ENCODE measurements around the gene HDAC4. TPM values are rescaled to one million over a fixed set of nuclear protein-coding genes. Genes with fewer than 3 reads are reported as not detected.

The HDAC4 gene
- total RNA-seq, 1 experiment from 2014 or later, result 61.5 TPM

DNA sequence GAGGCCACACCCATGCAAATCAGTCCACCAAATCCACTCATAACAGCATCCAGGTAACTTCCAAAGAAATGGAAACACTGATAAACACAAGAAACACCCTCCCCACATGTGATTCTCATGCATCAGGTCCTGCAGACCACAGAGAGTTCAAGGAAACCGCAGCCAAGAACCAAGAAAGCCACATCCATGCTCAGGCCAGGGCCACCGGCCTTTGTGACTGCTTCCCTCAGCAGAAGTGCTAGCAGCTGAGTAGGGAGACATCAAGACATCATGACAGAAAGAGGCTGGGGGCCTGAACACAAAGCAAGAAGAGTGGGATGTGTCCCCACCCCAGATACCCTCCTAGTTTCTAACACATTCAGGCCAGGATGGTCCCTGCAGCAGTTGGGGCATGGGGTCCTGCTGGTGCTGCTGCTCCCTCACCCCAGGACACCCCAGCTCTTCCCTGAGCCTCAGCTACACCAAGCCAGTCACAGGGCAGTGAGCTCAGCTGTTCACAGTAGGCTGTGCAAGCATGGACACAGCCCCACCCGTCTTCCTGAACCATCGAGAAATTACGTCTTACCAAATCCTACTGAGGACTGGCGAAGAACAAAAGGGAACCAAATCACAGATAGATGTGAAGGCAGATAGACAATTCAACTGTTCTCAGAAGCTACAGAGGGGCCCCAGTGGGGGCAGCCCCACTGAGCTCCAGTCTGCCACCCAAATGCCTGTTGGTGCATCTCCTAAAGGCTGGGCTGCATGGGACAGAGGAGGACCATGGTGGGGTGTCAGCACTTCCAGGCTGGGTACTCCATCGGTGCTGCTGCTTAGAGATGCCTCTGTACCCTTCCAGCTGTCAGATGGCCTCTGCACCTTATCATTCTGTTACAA, 60.9 kb downstream of the HDAC4 start:
- POLR2A ChIA-PET (ENCODE audit: unreplicated experiment), result interaction anchor here (0.6 kb wide), 1 partner anchor 60 kb away, joined by 4 read pairs; no protein-coding TSS in a partner anchor

DNA sequence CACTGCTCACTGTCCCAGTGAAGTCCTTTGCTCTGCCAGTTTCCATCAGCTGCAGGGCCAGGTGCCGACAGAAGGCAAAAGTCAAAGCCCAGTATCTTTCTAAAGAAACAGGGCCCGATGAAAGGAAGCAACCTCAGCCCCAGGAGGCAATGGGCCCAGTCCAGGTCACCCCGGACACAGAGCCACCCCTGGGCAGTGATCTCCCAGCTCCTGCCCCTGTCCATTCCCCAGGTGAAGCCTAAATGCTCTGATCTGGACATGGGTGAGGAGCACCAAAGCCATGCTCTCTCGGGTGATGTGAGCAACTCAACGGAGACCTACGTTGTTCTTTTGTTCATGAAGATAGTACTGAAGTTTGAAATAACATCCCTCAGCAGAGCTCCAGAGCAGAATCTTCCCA, 61.6 kb downstream of the HDAC4 start:
- Histone ChIP-seq H3K27ac (no peak overlapping the region), H2AFZ (no peak overlapping the region), H3F3A (ENCODE audit: insufficient read depth, low read depth) (no peaks in the 10 kb centered on the region), H4K20me1 (ENCODE audit: insufficient read depth) (no peaks in the 10 kb centered on the region; the same call in 1 of the 2 replicates), H3K9me2 (ENCODE audit: insufficient read depth) (no peaks in the 10 kb centered on the region), H3K27me3 (ENCODE audit: insufficient read depth, low read depth) (no peaks in the 10 kb centered on the region), H3K36me3 (ENCODE audit: low read depth) (no peaks in the 10 kb centered on the region), H3K4me3 (no peak overlapping the region), H3K4me2 (no peak overlapping the region), H3K4me1 (replicated peaks; ENCODE audit: insufficient read depth) (no peaks in the 10 kb centered on the region), H3K79me2 (ENCODE audit: low read depth) (0 out of 2 replicates have a peak, but pooled peaks cover 6% of the 10 kb centered on the region), H3K9me3 (ENCODE audit: insufficient read depth, low read depth) (no peaks in the 10 kb centered on the region)
- CTCF ChIA-PET, result no interaction called here
- POLR2A ChIA-PET (ENCODE audit: unreplicated experiment), result interaction anchor here (0.6 kb wide), 1 partner anchor 59 kb away, joined by 4 read pairs; no protein-coding TSS in a partner anchor
- TF ChIP-seq, protein P1, sequence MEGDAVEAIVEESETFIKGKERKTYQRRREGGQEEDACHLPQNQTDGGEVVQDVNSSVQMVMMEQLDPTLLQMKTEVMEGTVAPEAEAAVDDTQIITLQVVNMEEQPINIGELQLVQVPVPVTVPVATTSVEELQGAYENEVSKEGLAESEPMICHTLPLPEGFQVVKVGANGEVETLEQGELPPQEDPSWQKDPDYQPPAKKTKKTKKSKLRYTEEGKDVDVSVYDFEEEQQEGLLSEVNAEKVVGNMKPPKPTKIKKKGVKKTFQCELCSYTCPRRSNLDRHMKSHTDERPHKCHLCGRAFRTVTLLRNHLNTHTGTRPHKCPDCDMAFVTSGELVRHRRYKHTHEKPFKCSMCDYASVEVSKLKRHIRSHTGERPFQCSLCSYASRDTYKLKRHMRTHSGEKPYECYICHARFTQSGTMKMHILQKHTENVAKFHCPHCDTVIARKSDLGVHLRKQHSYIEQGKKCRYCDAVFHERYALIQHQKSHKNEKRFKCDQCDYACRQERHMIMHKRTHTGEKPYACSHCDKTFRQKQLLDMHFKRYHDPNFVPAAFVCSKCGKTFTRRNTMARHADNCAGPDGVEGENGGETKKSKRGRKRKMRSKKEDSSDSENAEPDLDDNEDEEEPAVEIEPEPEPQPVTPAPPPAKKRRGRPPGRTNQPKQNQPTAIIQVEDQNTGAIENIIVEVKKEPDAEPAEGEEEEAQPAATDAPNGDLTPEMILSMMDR (conservative IDR thresholded peaks at IDR 0.05), result no peak
- TF ChIP-seq EZH2 (IDR thresholded peaks at IDR 0.05; ENCODE audit: low read depth), result no peak
- no TSS peak for BruUV-seq (replicated peaks)
- no peak for DNase-seq
- intact Hi-C loops (cut with micrococcal nuclease; ENCODE audit: unreplicated experiment), result no loop called here

More for the DNA sequence above, 60.9 kb downstream of the HDAC4 start:
- no peaks in the 10 kb centered on the region for H3K36me3 ChIP-seq (ENCODE audit: low read depth)
- H2AFZ ChIP-seq, result no peak overlapping the region
- BruUV-seq (replicated peaks), result no TSS peak
- no peaks in the 10 kb centered on the region; the same call in 1 of the 2 replicates for H4K20me1 ChIP-seq (ENCODE audit: insufficient read depth)
- DNase-seq, result no peak
- no peaks in the 10 kb centered on the region for H3F3A ChIP-seq (ENCODE audit: insufficient read depth, low read depth)
- no peaks in the 10 kb centered on the region for H3K27me3 ChIP-seq (ENCODE audit: insufficient read depth, low read depth)
- no peak overlapping the region for H3K27ac ChIP-seq
- TF ChIP-seq, protein P1 (conservative IDR thresholded peaks at IDR 0.05), result no peak
- TF ChIP-seq EZH2 (IDR thresholded peaks at IDR 0.05; ENCODE audit: low read depth), result no peak
- intact Hi-C loops (cut with micrococcal nuclease; ENCODE audit: unreplicated experiment), result no loop called here
- no peaks in the 10 kb centered on the region for H3K9me3 ChIP-seq (ENCODE audit: insufficient read depth, low read depth)
- CTCF ChIA-PET, result no interaction called here
- 0 out of 2 replicates have a peak, but pooled peaks cover 6% of the 10 kb centered on the region for H3K79me2 ChIP-seq (ENCODE audit: low read depth)
- H3K4me1 ChIP-seq (replicated peaks; ENCODE audit: insufficient read depth), result no peaks in the 10 kb centered on the region
- H3K4me3 ChIP-seq, result no peak overlapping the region
- H3K4me2 ChIP-seq, result no peak overlapping the region
- H3K9me2 ChIP-seq (ENCODE audit: insufficient read depth), result no peaks in the 10 kb centered on the region

DNA sequence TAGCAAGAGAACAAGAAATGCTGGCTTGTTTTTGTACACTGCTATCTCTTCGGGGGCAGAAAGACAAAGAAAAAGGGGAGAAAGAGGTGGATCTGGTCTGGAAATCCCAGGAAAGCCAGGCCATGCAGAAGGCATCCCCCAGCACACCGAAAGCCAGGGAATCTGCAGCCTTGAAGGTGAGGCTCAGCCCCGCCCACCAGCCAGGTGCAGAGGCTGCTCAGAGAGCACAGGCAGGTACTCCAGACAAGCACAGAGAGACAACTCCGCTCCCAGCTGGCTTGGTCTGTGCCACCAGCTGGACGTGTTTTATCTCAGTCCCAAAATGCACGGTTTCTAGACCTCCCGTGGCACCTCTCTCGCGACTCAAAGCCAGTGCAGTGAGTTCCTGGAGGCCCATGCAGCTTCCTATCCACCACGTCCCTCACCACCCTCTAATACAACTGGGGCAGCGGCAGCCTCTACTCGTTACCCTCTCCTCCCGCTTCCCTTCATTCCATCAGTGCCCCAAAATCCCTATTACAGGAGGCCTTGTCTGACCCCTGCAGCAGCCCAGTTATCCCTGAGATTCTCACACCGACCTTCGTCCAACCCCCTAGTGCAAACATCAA, 62.8 kb downstream of the HDAC4 start:
- CTCF ChIA-PET, result no interaction called here

More for the DNA sequence above, 62.8 kb downstream of the HDAC4 start:
- Histone ChIP-seq H3K36me3 (ENCODE audit: low read depth) (no peaks in the 10 kb centered on the region), H3K4me3 (no peak overlapping the region), H3F3A (ENCODE audit: insufficient read depth, low read depth) (no peaks in the 10 kb centered on the region), H3K4me2 (no peak overlapping the region), H3K9me2 (ENCODE audit: insufficient read depth) (no peaks in the 10 kb centered on the region), H4K20me1 (ENCODE audit: insufficient read depth) (no peaks in the 10 kb centered on the region; the same call in 1 of the 2 replicates), H3K4me1 (replicated peaks; ENCODE audit: insufficient read depth) (no peaks in the 10 kb centered on the region), H3K9me3 (ENCODE audit: insufficient read depth, low read depth) (no peaks in the 10 kb centered on the region), H3K79me2 (ENCODE audit: low read depth) (0 out of 2 replicates have a peak, but pooled peaks cover 6% of the 10 kb centered on the region), H2AFZ (no peak overlapping the region), H3K27ac (no peak overlapping the region), H3K27me3 (ENCODE audit: insufficient read depth, low read depth) (no peaks in the 10 kb centered on the region)
- BruUV-seq (replicated peaks), result no TSS peak
- TF ChIP-seq, protein P1 (conservative IDR thresholded peaks at IDR 0.05), result no peak
- TF ChIP-seq EZH2 (IDR thresholded peaks at IDR 0.05; ENCODE audit: low read depth), result no peak
- no peak for DNase-seq
- POLR2A ChIA-PET (ENCODE audit: unreplicated experiment), result interaction anchor here (0.6 kb wide), 1 partner anchor 59 kb away, joined by 4 read pairs; no protein-coding TSS in a partner anchor
- intact Hi-C loops (cut with micrococcal nuclease; ENCODE audit: unreplicated experiment), result no loop called here
